Activated CD4-positive, alpha-beta T cell treated with anti-CD3 and anti-CD28 coated beads, Interleukin-2, amount 50 U/mL, for 1 hour (primary cell): ENCODE results near the gene CRELD1.
"Not testable (repeated sequence)": the region's sequence is repeated elsewhere in the genome, so short reads cannot be mapped to it uniquely, and the experiment has no call there.

Source experiments
- DNase-seq: peaks from one replicate; pipeline ENCODE4 v3.0.0-alpha.2; 2020

CRELD1 gene

GRCh38 chr3:9937486-9938238 lies 4.0 kb downstream of the CRELD1 start:
- DNase-seq = no peak

- DNase-seq = no peak
These were observed 5.3 kb downstream of the CRELD1 start for GRCh38 chr3:9938966-9939365.

GRCh38 chr3:9939906-9940305 lies 6.3 kb downstream of the CRELD1 start:
- not testable (repeated sequence) for DNase-seq

DNA sequence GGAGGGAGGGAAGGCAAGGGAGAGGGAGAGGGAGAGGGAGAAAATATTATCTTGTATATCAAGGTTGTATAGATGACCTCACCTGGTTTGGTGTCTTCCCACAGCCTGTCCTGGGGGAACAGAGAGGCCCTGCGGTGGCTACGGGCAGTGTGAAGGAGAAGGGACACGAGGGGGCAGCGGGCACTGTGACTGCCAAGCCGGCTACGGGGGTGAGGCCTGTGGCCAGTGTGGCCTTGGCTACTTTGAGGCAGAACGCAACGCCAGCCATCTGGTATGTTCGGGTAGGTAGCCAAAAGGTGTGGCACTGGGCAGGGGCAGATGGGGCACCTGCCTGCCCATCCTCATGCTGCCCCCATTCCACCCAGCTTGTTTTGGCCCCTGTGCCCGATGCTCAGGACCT lies 7.1 kb downstream of the CRELD1 start:
- DNase-seq = no peak

DNA sequence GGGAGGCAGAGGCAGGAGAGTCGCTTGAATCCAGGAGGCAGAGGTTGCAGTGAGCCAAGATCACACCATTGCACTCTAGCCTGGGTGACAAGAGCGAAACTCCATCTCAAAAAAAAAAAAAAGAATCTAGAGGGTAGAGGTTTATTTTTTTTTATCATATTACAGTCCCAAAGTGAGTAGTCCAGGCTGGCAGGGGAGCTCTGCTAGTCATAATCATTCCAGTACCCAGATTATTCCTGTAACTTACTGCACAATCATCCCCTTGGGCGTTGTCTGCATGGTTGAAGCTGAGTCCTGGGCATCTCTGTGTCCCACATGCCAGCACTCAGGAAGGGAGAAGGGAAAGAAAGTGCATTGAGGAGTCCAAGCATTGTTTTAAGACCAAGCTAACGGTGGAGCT lies 8.5 kb downstream of the CRELD1 start:
- DNase-seq = no peak

- no peak for DNase-seq
These were observed 9.5 kb downstream of the CRELD1 start for GRCh38 chr3:9942934-9943690.

DNA sequence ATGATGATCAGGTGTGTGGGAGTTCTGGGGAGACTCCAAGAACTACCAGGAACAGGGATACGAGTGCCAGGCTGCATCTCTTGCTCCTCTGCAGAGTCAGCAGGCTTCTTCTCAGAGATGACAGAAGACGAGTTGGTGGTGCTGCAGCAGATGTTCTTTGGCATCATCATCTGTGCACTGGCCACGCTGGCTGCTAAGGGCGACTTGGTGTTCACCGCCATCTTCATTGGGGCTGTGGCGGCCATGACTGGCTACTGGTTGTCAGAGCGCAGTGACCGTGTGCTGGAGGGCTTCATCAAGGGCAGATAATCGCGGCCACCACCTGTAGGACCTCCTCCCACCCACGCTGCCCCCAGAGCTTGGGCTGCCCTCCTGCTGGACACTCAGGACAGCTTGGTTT lies 10.6 kb downstream of the CRELD1 start:
- no peak for DNase-seq

- no peak for DNase-seq
These were observed 11.7 kb downstream of the CRELD1 start for GRCh38 chr3:9945358-9945757.

GRCh38 chr3:9946112-9947024 lies 12.7 kb downstream of the CRELD1 start:
- DNase-seq = peak; percentile 80

DNA sequence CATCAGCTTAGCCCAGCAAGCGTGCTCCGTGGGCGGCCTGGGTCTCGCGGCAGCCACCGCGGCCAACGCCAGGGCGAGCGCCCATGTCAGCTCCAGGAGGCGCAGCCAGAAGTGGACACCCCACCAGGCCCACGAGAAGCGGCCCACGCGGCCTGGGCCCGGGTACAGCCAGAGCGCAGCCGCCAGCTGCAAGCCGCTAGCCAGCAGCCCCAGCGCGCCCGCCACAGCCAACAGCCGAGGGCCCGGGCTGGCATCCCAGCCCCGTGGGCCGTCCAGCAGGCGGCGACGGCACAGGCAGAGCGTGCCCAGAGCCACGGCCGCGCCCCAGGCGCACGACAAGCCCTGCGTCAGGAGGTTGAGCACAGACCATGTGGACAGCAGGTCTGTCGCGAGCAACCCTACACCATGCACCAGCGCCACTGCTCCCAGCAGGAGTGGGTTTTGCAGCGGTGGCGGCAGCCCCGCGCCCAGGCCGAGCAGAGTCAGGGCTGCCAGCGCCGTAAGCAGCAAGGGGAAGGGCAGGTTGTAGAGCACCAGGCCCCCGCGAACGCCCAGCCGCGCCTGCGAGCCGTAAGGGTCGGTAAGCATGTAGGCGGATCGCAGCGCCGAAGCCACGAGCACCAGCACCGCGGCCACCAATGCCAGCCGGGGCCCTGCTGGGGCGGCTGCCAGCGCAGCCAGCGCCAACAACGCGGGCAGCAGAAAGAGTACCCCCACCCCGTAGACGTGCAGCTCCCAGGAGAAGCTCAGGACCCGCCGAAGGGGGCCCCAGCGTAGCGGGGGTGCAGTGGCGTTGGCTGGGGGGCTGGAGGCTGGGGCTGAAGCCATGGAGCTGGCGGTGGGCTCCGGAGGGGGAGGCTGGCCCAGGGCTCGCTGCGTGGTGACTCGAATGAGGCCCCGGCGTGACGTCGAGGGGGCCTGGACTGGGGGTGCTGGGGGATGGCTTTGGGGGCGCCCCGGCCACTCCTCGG lies 13.7 kb downstream of the CRELD1 start:
- no peak for DNase-seq

- DNase-seq = no peak
These were observed 15.0 kb downstream of the CRELD1 start for GRCh38 chr3:9948586-9948985.

DNA sequence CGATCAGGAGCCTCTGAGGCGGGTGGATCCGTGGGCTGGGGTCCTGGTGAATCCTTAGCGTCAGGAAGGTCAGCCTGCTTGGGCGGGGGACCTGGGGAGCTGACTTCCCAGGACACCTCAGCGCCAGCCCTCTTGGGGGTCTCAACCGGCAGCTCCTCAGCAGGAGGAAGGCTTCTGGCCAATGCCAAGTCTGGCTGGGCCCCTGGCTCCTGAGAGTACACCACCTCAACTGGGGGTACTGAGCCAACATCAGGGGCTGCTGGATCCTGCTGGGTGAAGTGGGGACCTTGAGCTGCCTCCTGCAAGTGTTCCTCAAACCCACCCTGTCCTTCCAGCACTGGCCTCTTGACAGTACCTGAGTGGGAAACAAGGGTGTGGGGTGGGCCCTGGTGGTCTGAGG lies 15.5 kb downstream of the CRELD1 start:
- DNase-seq = no peak

DNA sequence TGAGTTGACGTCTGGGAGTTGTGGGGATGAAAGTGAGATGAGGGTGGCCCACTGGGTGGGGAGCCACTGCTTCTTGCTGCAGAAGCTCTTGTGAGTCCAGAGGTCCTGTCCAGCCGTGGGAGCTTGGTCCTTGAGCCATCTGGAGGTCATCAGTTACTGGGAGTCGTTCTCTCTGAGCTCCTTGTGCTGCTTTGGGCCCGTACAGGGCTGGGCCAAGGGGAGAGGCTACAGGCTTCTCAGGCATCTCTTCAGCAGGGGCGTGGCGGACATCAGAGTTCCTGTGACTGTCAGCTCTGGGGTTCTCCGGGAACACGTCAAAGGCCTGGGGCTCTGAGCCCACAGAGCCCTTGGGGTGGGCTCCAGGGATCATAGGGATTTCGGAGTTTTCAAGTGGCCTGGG lies 16.0 kb downstream of the CRELD1 start:
- no peak for DNase-seq

DNA sequence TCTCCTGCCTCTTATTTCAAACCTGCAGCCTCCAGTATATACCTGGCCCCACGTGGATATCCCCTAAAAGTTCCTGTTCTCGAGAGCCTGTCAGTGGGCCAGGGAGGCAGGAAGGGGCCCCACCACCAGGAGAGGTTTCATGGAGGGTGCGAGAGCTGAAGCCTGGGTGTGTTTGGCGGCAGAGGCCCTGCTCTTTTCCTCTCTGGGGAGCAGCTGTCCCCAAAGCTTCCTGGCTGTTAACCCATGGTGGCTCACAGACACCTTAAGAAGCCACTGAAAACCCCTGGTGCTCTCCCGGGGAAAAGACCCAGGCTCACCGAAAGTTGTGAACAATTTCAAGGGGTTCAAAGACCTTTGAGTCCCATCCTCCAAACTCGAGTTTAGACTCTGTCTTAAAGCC lies 17.5 kb downstream of the CRELD1 start:
- no peak for DNase-seq

- no peak for DNase-seq
These were observed 17.9 kb downstream of the CRELD1 start for GRCh38 chr3:9951598-9951961.

DNA sequence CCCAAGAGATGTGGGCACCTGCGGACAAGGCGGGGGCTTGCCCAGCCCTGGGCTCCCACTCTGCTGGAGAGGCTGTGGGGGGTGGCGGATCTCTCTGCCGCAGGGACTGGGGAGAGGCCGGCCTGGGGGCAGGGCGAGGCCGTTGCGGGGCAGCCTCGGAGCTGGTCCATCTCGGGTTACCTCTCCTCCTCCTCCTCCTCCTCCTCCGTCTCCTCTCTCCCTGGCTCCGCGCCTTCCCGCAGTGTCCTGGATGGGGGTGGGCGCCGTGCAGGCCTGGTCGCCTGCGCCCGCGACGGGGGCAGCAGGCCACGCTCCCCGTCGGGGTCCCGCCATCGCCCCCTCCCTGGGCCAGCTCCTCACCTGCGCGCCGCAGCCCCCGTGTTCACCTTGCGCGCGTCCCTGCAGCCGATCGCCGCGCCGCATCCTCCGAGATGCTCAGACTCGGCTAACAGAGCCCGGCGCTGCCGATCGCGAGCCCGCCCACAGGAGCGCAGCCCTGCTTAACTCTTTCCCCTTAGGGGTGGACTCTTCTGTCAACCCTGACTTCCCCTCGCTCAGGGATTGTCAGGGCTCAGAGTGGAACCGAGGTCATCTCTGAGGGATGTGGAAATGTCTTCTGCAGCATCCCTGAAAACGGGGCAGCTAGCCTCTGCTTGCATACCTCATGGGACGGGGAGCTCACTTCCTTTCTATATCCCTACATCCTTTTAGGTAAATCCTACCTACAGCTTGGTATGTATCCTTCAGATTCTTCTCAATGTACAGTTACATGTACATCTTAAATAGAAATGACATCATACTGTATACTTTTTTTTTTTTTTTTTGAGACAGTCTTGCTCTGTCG lies 18.6 kb downstream of the CRELD1 start, which contains the start of gene PRRT3:
Gene PRRT3, minus strand, starts transcription at position 447 of the 844 bp plus-strand sequence. CDS start 2,293 bp downstream, outside the sequence.
- peak; percentile 58 for DNase-seq

- no peak for DNase-seq
These were observed 21.5 kb downstream of the CRELD1 start for GRCh38 chr3:9955067-9955502.

DNA sequence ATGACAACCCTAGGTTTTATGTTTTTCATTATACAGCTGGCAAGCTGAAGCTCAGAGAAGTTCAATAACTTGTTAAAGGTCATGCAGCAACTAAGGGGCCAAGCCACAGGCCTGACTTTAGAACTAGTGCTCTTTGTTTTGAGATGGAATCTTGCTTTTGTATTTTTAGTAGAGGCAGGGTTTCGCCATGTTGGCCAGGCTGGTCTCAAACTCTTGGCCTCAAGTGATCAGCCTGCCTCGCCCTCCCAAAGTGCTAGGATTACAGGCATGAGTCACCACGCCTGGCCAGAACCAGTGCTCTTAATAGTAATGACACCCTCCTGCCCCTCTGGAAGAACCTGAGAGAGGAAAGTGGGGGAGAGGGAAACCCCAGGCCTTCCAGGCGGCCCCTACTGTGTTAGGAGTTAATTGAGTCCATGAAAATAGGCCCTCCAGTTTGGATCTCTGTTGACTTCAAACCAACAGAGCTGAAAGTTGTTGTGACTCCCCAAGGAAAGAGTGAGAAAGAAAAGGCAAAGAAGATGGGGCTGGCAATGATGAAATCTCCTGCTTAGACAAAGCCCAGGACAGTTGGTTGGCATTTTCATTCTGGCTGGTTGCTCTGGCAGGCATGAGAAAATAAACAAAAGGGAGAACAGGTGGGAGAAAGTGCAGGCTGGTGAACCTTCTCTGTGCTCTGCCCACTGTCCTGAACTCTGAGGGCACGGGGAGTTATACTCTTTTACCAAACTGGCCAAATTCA lies 22.1 kb downstream of the CRELD1 start:
- no peak for DNase-seq

DNA sequence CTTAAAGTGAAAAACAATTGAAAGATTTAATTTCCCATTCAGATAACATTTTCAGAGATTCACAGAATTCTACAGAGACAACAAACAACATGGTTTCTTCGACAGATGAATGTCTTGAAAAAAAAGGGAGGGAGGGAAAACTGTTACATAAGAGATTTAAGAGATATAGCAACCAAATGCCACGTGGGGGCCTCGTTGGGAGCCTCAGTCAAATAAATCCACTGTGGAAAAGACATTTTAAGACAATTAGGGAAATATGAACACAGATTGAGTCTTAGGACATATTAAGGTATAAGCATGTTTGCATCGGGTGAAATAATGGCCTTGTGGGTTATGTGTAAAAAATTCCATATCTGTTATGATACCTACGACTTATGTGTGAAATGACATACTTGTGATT lies 23.6 kb downstream of the CRELD1 start:
- no peak for DNase-seq

GRCh38 chr3:9965200-9965875 lies 31.7 kb downstream of the CRELD1 start:
- DNase-seq = no peak
